MCF 10A (cell line): ENCODE results near the gene TRPC1. TPM values are rescaled to one million over a fixed set of nuclear protein-coding genes. Genes with fewer than 3 reads are reported as not detected.

Source experiments
- BruUV-seq: library from RNA; stranded (reverse); fragments of 400-500 nt; replicated peaks from 2 replicates; lab custom pipeline; 2021; lab: Mats Ljungman, UMichigan
- CTCF ChIA-PET: fragments of 300-600 bp; sonication (Branson Sonifier 250); formaldehyde crosslinking; extraction: SDS; loops from one replicate; lab custom pipeline; 2021; ENCODE audit warnings: antibody characterized with exemption, inconsistent platforms; lab: Yijun Ruan, JAX
- POLR2A ChIA-PET: fragments of 300-600, 350-650 bp; sonication (Branson Sonifier 250); formaldehyde crosslinking; extraction: SDS; loops from one replicate; lab custom pipeline; 2020; ENCODE audit warnings: antibody characterized with exemption, inconsistent platforms; lab: Yijun Ruan, JAX
- DNase-seq: peaks from one replicate; pipeline ENCODE4 v3.0.0-alpha.2; 2018; ENCODE audit not compliant: unreplicated experiment
- H3K27ac Mint-ChIP-seq: one replicate; pipeline ENCODE4 v1.8.0; 2022; ENCODE audit warnings: mild to moderate bottlenecking, low read depth, mixed read lengths; ENCODE audit not compliant: unreplicated experiment
- H3K27me3 Mint-ChIP-seq: one replicate; pipeline ENCODE4 v1.8.0; 2022; ENCODE audit warnings: mixed read lengths; ENCODE audit not compliant: insufficient read depth, unreplicated experiment
- H3K36me3 Mint-ChIP-seq: one replicate; pipeline ENCODE4 v1.8.0; 2022; ENCODE audit warnings: mild to moderate bottlenecking, moderate library complexity, mixed read lengths; ENCODE audit not compliant: insufficient read depth, unreplicated experiment
- H3K4me1 Mint-ChIP-seq: one replicate; pipeline ENCODE4 v1.8.0; 2022; ENCODE audit warnings: mixed read lengths; ENCODE audit not compliant: insufficient read depth, unreplicated experiment
- H3K4me3 Mint-ChIP-seq: one replicate; pipeline ENCODE4 v1.8.0; 2022; ENCODE audit warnings: mild to moderate bottlenecking, moderate library complexity, mixed read lengths; ENCODE audit not compliant: unreplicated experiment
- H3K9me3 Mint-ChIP-seq: one replicate; pipeline ENCODE4 v1.8.0; 2022; ENCODE audit warnings: mixed read lengths; ENCODE audit not compliant: unreplicated experiment
- intact Hi-C: fragments of 100-400 bp; cut with micrococcal nuclease; formaldehyde crosslinking; loops from 2 replicates; pipeline ENCODE4 v1.14.1; 2022
- total RNA-seq: library from RNA; stranded (reverse); gene quantifications from 2 replicates; pipeline ENCODE4 v1.2.3, GENCODE V29; 2022
- TF ChIP-seq, protein P1 (sequence below): fragments of 200-600 bp; IDR thresholded peaks from one replicate; pipeline ENCODE4 v1.8.0; 2022; ENCODE audit warnings: antibody characterized with exemption, mild to moderate bottlenecking; ENCODE audit not compliant: unreplicated experiment

TRPC1 gene
- total RNA-seq, 1 experiment from 2014 or later, result 9.2 TPM

DNA sequence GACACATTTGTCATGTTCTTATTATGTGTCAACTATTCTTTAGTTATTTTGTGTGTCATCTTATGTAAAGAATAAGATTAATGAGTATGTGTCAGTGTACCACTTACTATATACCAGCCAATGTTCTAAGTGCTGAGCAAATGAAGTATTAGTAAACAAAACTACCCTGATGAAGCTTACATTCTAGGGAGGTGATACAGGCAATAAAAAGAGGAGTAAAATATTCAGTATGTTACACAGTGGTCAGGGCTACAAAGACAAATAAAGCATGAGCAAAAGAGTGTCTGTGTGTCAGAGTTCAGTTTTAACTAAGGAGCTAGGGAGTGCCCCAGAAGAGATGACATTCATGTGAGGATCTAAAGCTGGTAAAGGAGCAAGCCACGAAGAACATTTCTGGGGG, 79.1 kb downstream of the TRPC1 start:
- no peak for DNase-seq
- Mint-ChIP-seq H3K36me3 (peaks cover 13% of the 10 kb centered on the region), H3K4me3 (no peak overlapping the region), H3K9me3 (no peaks in the 10 kb centered on the region), H3K27ac (no peak overlapping the region), H3K4me1 (peaks cover under 1% of the 10 kb centered on the region), H3K27me3 (no peaks in the 10 kb centered on the region)
- POLR2A ChIA-PET, result no interaction called here
- TF ChIP-seq, protein P1, sequence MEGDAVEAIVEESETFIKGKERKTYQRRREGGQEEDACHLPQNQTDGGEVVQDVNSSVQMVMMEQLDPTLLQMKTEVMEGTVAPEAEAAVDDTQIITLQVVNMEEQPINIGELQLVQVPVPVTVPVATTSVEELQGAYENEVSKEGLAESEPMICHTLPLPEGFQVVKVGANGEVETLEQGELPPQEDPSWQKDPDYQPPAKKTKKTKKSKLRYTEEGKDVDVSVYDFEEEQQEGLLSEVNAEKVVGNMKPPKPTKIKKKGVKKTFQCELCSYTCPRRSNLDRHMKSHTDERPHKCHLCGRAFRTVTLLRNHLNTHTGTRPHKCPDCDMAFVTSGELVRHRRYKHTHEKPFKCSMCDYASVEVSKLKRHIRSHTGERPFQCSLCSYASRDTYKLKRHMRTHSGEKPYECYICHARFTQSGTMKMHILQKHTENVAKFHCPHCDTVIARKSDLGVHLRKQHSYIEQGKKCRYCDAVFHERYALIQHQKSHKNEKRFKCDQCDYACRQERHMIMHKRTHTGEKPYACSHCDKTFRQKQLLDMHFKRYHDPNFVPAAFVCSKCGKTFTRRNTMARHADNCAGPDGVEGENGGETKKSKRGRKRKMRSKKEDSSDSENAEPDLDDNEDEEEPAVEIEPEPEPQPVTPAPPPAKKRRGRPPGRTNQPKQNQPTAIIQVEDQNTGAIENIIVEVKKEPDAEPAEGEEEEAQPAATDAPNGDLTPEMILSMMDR, result no peak
- intact Hi-C loops, result no loop called here
- no TSS peak for BruUV-seq
- CTCF ChIA-PET, result interaction anchor here (0.9 kb wide), 1 partner anchor 182 kb away, joined by 3 read pairs; no protein-coding TSS in a partner anchor

DNA sequence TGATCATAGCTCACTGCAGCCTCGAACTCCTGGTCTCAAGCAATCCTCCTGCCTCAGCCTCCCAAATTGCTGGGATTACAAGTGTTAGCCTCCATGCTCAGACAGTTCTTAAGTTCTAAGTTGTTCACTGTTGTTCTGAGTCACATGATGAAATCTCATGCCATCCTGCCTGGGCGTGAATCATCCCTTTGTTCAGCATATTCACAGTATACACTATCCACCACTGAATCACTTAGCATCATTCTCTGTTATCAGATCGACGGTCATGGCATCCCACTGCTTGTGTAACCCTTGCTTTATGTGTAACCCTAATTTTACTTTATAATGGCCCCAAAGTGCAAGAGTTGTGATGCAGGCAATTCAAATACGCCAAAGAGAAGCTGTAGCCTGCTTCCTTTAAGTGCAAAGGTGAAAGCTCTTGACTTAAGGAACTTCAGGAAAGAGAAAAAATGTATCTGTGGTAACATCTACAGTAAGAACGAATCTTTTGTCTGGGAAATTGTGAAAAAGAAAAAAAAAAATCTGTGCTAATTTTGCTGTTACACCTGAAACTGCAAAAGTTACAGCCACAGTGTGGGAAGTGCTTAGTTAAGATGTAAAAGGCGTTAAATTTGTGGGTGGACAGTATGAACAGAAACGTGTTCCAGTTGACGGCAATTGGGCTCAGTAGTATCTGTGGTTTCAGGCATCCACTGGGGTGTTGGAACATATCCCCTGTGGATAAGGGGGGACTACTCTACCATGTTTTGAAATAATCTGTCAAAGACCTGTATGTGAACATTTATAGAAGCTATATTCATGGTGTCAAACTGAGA, 84.5 kb downstream of the TRPC1 start:
- CTCF ChIA-PET, result interaction anchor here (0.9 to 3.1 kb wide), 3 partner anchors 10 to 95 kb away, joined by 3 to 28 read pairs (median 3); no protein-coding TSS in a partner anchor
- Mint-ChIP-seq H3K9me3 (no peaks in the 10 kb centered on the region), H3K36me3 (peaks cover 13% of the 10 kb centered on the region), H3K27ac (peak overlapping the region; percentile 25), H3K27me3 (no peaks in the 10 kb centered on the region), H3K4me3 (no peak overlapping the region), H3K4me1 (peaks cover 6% of the 10 kb centered on the region)
- POLR2A ChIA-PET, result interaction anchor here (0.7 to 1.2 kb wide), 2 partner anchors 9 to 35 kb away, joined by 3 to 6 read pairs; no protein-coding TSS in a partner anchor
- peak; percentile 72 for DNase-seq
- TF ChIP-seq, protein P1, result no peak
- no TSS peak for BruUV-seq
- intact Hi-C loops, result no loop called here

DNA sequence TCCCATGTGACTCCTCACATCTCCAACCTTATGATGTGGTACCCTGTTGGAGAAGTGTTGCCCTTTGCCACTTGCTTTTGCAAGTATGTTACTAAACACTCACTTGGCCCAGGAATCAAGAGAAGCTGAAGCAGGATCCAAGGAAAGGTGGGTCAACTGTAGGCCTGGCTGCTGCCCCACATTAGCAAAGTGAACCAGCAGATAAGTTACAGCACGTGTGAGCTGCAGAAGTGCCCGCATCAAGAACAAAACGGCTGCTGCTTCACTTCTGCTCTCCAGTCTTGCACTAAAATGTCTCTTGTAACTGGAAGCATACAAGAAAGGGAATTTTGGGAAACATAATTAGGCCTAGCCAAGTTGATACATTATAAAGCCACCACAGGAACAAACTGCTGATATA, 85.4 kb downstream of the TRPC1 start:
- peaks cover 13% of the 10 kb centered on the region for H3K36me3 Mint-ChIP-seq
- H3K4me3 Mint-ChIP-seq, result no peak overlapping the region
- intact Hi-C loops, result no loop called here
- no peak overlapping the region for H3K27ac Mint-ChIP-seq
- TF ChIP-seq, protein P1, result no peak
- no TSS peak for BruUV-seq
- POLR2A ChIA-PET, result interaction anchor here (1.2 kb wide), 1 partner anchor 34 kb away, joined by 6 read pairs; no protein-coding TSS in a partner anchor
- H3K4me1 Mint-ChIP-seq, result peaks cover 6% of the 10 kb centered on the region
- no peaks in the 10 kb centered on the region for H3K9me3 Mint-ChIP-seq
- no peak for DNase-seq
- CTCF ChIA-PET, result interaction anchor here (0.6 to 3.1 kb wide), 7 partner anchors 19 to 268 kb away, joined by 3 to 28 read pairs (median 3); no protein-coding TSS in a partner anchor
- no peaks in the 10 kb centered on the region for H3K27me3 Mint-ChIP-seq

DNA sequence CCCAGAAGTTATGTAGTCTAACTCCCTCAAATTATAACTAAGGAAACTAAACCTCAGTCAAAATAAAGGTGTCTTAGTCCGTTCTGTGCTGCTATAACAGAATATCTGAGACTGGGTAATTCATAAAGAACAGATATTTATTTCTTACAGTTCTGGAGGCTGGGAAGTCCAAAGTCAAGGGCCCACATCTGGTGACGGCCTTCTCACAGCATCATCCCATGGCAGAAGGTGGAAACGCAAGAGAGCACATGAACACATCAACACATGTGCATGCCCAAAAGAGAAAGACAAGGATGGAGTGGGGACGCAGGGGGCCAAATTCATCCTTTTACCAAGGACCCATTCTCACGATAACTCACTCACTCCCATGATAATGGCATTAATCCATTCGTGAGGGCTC, 92.0 kb downstream of the TRPC1 start:
- no peak overlapping the region for H3K27ac Mint-ChIP-seq
- no TSS peak for BruUV-seq

More for the DNA sequence above, 92.0 kb downstream of the TRPC1 start:
- ChIA-PET CTCF (interaction anchor here (5.2 kb wide), 1 partner anchor 13 kb away, joined by 37 read pairs; no protein-coding TSS in a partner anchor), POLR2A (no interaction called here)
- TF ChIP-seq, protein P1, result no peak
- Mint-ChIP-seq H3K4me1 (no peaks in the 10 kb centered on the region), H3K27me3 (no peaks in the 10 kb centered on the region), H3K9me3 (no peaks in the 10 kb centered on the region), H3K4me3 (no peak overlapping the region), H3K36me3 (no peaks in the 10 kb centered on the region)
- no peak for DNase-seq
- intact Hi-C loops, result no loop called here
